KMS-11 (cell line): ENCODE results near the gene XPA.

ENCODE experiments used
- H2AFZ ChIP-seq: fragments of 200-600 bp; sonication (generic); 2 replicates; pipeline ENCODE4 v1.6.1; 2016; ENCODE audit warnings: antibody characterized with exemption, mixed run types, low read depth
- H3K27ac ChIP-seq: fragments of 200-600 bp; sonication (generic); 2 replicates; pipeline ENCODE4 v1.6.1; 2016; ENCODE audit warnings: mild to moderate bottlenecking, mixed run types
- H3K27me3 ChIP-seq: fragments of 200-600 bp; sonication (generic); 2 replicates; pipeline ENCODE4 v1.6.1; 2017; ENCODE audit warnings: mild to moderate bottlenecking, low read depth, mixed run types, moderate library complexity; ENCODE audit not compliant: insufficient read depth
- H3K36me3 ChIP-seq: fragments of 200-600 bp; sonication (generic); 2 replicates; pipeline ENCODE4 v1.6.1; 2017; ENCODE audit warnings: mild to moderate bottlenecking, mixed run types; ENCODE audit not compliant: insufficient read depth
- H3K4me1 ChIP-seq: fragments of 200-600 bp; sonication (generic); 2 replicates; pipeline ENCODE4 v1.6.1; 2016; ENCODE audit warnings: mild to moderate bottlenecking, low read depth, mixed run types; ENCODE audit not compliant: poor library complexity, severe bottlenecking
- H3K4me2 ChIP-seq: fragments of 200-600 bp; sonication (generic); 2 replicates; pipeline ENCODE4 v1.7.0; 2016; ENCODE audit warnings: mild to moderate bottlenecking, mixed run types
- H3K4me3 ChIP-seq: fragments of 200-600 bp; sonication (generic); IDR thresholded peaks from 2 replicates; pipeline ENCODE4 v1.6.1; 2017; ENCODE audit warnings: low read depth, low read length, mixed read lengths; ENCODE audit not compliant: insufficient read depth
- H3K79me2 ChIP-seq: fragments of 200-600 bp; sonication (generic); 2 replicates; pipeline ENCODE4 v1.6.1; 2016; ENCODE audit warnings: low read depth, mixed run types; ENCODE audit not compliant: insufficient read depth
- H3K9ac ChIP-seq: fragments of 200-600 bp; sonication (generic); 2 replicates; pipeline ENCODE4 v1.6.1; 2016; ENCODE audit warnings: mild to moderate bottlenecking, mixed run types
- H4K20me1 ChIP-seq: fragments of 200-600 bp; sonication (generic); 2 replicates; pipeline ENCODE4 v1.6.1; 2016; ENCODE audit warnings: mild to moderate bottlenecking, mixed run types; ENCODE audit not compliant: insufficient read depth
- TF ChIP-seq, protein P1 (sequence below): fragments of 200-600 bp; sonication (generic); conservative IDR thresholded peaks from 2 replicates; pipeline ENCODE4 v1.6.1; 2017; ENCODE audit warnings: low read depth, mild to moderate bottlenecking, antibody characterized with exemption, low read length, moderate library complexity, mixed read lengths

XPA gene

DNA sequence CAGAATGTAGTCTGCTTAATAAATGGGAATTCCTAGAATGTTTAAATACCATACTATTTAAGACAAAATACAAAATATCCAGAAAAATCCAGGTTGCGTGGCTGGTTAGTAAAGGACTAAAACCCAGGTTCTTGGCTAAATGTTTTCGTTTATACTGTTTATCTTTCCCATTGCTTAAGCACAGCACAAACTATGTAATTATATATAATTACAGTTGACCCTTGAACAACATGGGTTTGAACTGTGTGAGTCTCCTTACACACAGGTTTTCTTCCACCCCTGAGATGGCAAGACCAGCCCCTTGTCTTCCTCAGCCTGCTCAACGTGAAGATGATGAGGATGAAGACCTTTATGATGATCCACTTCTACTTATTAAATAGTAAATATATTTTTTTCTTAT, 24.7 kb downstream of the XPA start:
- Histone ChIP-seq H3K4me2 (no peak overlapping the region), H3K9ac (no peak overlapping the region), H3K79me2 (no peaks in the 10 kb centered on the region), H3K27me3 (no peaks in the 10 kb centered on the region), H4K20me1 (no peaks in the 10 kb centered on the region), H2AFZ (no peak overlapping the region), H3K27ac (no peak overlapping the region), H3K4me3 (no peak overlapping the region), H3K4me1 (peaks cover 10% of the 10 kb centered on the region), H3K36me3 (peaks cover 24% of the 10 kb centered on the region; the same call in 1 of the 2 replicates)
- TF ChIP-seq, protein P1, sequence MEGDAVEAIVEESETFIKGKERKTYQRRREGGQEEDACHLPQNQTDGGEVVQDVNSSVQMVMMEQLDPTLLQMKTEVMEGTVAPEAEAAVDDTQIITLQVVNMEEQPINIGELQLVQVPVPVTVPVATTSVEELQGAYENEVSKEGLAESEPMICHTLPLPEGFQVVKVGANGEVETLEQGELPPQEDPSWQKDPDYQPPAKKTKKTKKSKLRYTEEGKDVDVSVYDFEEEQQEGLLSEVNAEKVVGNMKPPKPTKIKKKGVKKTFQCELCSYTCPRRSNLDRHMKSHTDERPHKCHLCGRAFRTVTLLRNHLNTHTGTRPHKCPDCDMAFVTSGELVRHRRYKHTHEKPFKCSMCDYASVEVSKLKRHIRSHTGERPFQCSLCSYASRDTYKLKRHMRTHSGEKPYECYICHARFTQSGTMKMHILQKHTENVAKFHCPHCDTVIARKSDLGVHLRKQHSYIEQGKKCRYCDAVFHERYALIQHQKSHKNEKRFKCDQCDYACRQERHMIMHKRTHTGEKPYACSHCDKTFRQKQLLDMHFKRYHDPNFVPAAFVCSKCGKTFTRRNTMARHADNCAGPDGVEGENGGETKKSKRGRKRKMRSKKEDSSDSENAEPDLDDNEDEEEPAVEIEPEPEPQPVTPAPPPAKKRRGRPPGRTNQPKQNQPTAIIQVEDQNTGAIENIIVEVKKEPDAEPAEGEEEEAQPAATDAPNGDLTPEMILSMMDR: no peak

DNA sequence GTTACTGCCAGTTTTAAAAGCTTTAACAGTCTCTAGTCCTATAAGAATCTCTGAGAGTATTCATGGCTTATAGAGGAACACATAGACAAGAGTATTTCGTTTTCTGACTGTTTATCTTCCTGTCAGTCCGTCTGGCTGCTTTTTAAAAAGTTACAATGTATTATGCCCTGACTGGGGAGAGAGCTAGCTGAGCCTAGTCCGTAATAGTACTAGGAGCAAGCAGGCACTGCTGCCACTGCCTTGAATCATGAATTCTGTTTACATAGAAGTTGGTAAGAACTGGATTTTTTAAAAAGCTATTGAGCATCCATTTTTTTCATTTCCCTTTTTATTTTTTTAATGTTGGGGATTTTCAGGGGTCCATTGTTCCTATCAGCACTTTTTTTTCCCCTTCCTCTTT, 26.6 kb downstream of the XPA start:
- Histone ChIP-seq H3K9ac (no peak overlapping the region), H2AFZ (no peak overlapping the region), H4K20me1 (no peaks in the 10 kb centered on the region), H3K79me2 (no peaks in the 10 kb centered on the region), H3K27me3 (no peaks in the 10 kb centered on the region), H3K4me1 (peaks cover 7% of the 10 kb centered on the region), H3K4me2 (no peak overlapping the region), H3K36me3 (peaks cover 20% of the 10 kb centered on the region; the same call in 1 of the 2 replicates), H3K27ac (no peak overlapping the region), H3K4me3 (no peak overlapping the region)
- TF ChIP-seq, protein P1: no peak

DNA sequence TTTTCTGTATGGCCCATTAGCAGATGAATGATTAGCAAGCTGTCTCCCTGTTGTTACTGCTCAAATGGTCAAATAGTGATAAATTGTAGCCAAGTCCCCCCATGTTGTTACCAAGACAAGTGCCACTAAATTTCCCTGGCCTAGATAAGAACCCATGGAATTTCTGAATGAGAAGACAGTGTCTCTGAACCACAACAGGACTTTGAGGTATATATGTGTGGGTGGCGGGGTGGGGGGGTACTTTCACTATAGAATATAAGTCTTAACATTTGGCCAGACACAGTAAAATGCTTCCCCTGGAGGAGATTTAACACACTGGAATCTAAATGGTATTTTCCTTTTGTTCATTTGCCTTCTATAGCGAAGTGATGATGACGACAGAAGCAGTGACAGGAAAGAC, 28.7 kb downstream of the XPA start:
- H3K27ac ChIP-seq: no peak overlapping the region
- peaks cover 9% of the 10 kb centered on the region; the same call in 1 of the 2 replicates for H3K36me3 ChIP-seq
- no peak overlapping the region for H3K4me2 ChIP-seq
- no peaks in the 10 kb centered on the region for H4K20me1 ChIP-seq
- TF ChIP-seq, protein P1: no peak
- H3K4me1 ChIP-seq: no peaks in the 10 kb centered on the region
- no peaks in the 10 kb centered on the region for H3K79me2 ChIP-seq
- no peak overlapping the region for H2AFZ ChIP-seq
- no peak overlapping the region for H3K9ac ChIP-seq
- H3K4me3 ChIP-seq: no peak overlapping the region
- H3K27me3 ChIP-seq: no peaks in the 10 kb centered on the region

DNA sequence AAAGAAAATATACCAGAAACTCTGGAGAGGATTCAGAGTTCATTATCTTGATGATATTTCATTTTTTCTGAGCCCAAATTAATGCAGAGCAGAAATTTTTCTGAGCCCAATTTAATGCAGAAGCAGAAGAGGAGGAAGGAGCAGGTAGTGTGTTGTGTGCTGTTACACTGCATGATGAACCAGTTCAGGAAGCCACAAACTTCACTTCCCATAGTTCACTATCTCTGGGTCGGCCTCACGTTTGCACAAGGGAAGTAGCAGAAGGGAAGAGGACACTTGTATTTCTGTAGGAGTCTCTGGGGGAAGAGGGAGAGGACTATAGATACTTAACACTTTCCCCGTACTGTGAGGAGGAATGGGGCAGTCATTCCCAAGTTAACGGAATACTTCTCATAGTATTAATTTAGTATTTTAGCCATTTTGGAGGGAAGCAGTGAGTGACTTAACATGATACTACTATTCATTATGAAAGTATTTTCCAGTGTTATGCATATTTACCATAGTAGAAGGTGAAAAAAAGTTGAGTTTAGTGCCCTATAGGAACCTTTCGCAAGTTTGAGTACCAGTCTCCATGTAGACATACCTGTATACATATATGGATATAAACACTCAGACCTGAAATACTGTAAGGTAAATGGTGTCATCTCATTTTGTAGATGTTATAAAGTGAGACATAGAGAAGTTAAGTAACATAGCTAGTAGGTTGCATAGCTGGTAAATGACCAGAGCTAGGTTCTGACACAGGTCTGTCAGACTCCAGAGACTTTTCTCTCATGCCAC, 30.0 kb downstream of the XPA start:
- Histone ChIP-seq H3K27ac (no peak overlapping the region), H4K20me1 (no peaks in the 10 kb centered on the region), H3K4me3 (no peak overlapping the region), H3K4me2 (no peak overlapping the region), H3K4me1 (no peaks in the 10 kb centered on the region), H3K36me3 (peaks cover 7% of the 10 kb centered on the region; the same call in 1 of the 2 replicates), H3K27me3 (no peaks in the 10 kb centered on the region), H3K9ac (no peak overlapping the region), H2AFZ (no peak overlapping the region), H3K79me2 (no peaks in the 10 kb centered on the region)
- TF ChIP-seq, protein P1: no peak
